ENCODE data around the gene PLRG1.

The PLRG1 gene

GRCh38 chr4:154516318-154517029 is 33.7 kb downstream of the PLRG1 start:
- no peak for DNase-seq

GRCh38 chr4:154511981-154512380 is 38.2 kb downstream of the PLRG1 start:
- DNase-seq, result no peak

- no peak for DNase-seq
Observed at GRCh38 chr4:154511548-154511947, 38.7 kb downstream of the PLRG1 start.

- no peak for DNase-seq
Observed at GRCh38 chr4:154507156-154507555, 43.0 kb downstream of the PLRG1 start.

GRCh38 chr4:154506253-154506652 is 43.9 kb downstream of the PLRG1 start:
- DNase-seq, result no peak

- no peak for DNase-seq
Observed at GRCh38 chr4:154503598-154503997, 46.6 kb downstream of the PLRG1 start.

GRCh38 chr4:154502111-154502510 is 48.1 kb downstream of the PLRG1 start:
- no peak for DNase-seq

GRCh38 chr4:154497889-154498288 is 52.3 kb downstream of the PLRG1 start:
- no peak for DNase-seq

- DNase-seq, result no peak
Observed at GRCh38 chr4:154495867-154496266, 54.3 kb downstream of the PLRG1 start.

GRCh38 chr4:154492288-154492687 is 57.9 kb downstream of the PLRG1 start:
- DNase-seq, result no peak

- peak; percentile 7 for DNase-seq
Observed at GRCh38 chr4:154491341-154492271, 58.6 kb downstream of the PLRG1 start, which contains the start of gene DCHS2. DCHS2 (minus strand) TSS chr4:154491799; CDS start chr4:154491355, 444 bp downstream.

GRCh38 chr4:154490583-154491340 is 59.4 kb downstream of the PLRG1 start:
- no peak for DNase-seq

- DNase-seq, result no peak
Observed at GRCh38 chr4:154490234-154490582, 60.0 kb downstream of the PLRG1 start.

- DNase-seq, result no peak
Observed at GRCh38 chr4:154489558-154490233, 60.5 kb downstream of the PLRG1 start.

- no peak for DNase-seq
Observed at GRCh38 chr4:154487145-154487544, 63.1 kb downstream of the PLRG1 start.

GRCh38 chr4:154485127-154485773 is 65.0 kb downstream of the PLRG1 start:
- DNase-seq, result no peak

All from DMS79 treated with DMSO at 0.1 percent for 48 hours (cell line).